B cell (primary cell): Measurements from ENCODE around the gene PELI1.

Experiments
- CTCF ChIP-seq: fragments of 200-600 bp; IDR thresholded peaks from one replicate; pipeline ENCODE4 v1.8.0; 2022; ENCODE audit warnings: antibody characterized with exemption, mild to moderate bottlenecking
- EZH2 ChIP-seq: IDR thresholded peaks from 2 replicates; pipeline ENCODE4 v1.6.1; 2012; ENCODE audit warnings: borderline replicate concordance, low read depth, mild to moderate bottlenecking, moderate library complexity, low read length; ENCODE audit not compliant: insufficient read depth, poor library complexity, severe bottlenecking

GRCh38 chr2:64145119-64145518 is 899 bp upstream of the PELI1 start:
- TF ChIP-seq CTCF, result no peak
- TF ChIP-seq EZH2, result no peak
